GM12878 (cell line): ENCODE data around the gene ATP13A4. TPM values are rescaled to one million over a fixed set of nuclear protein-coding genes. Genes with fewer than 3 reads are reported as not detected.

Source experiments
- ATAC-seq: fragments of 200-7000 bp; cut with Tn5 transposase; 3 replicates; pipeline ENCODE4 v1.9.1; 2020; ENCODE audit warnings: mild to moderate bottlenecking, moderate library complexity
- BruUV-seq: library from RNA; stranded (reverse); fragments of 400-500 nt; replicated peaks from 2 replicates; lab custom pipeline; 2021; lab: Mats Ljungman, UMichigan
- CTCF ChIA-PET: fragments of 300-600 bp; sonication (Branson Sonifier 250); formaldehyde crosslinking; extraction: SDS; loops from one replicate; lab custom pipeline; 2021; ENCODE audit warnings: inconsistent platforms; lab: Yijun Ruan, JAX
- POLR2A ChIA-PET: fragments of 350-600 bp; formaldehyde crosslinking; extraction: SDS; loops from one replicate; lab custom pipeline; 2021; ENCODE audit warnings: inconsistent platforms; lab: Charles Lee
- RAD21 ChIA-PET: fragments of 300-600 bp; sonication (Branson Sonifier 250); formaldehyde crosslinking; loops from one replicate; lab custom pipeline; 2023; ENCODE audit warnings: antibody characterized with exemption; ENCODE audit not compliant: unreplicated experiment; lab: Charles Lee
- SMC1A ChIA-PET: fragments of 300-600 bp; sonication (Branson Sonifier 250); formaldehyde crosslinking; loops from one replicate; lab custom pipeline; 2023; ENCODE audit not compliant: unreplicated experiment, uncharacterized antibody; lab: Charles Lee
- DNase-seq: peaks from one replicate; pipeline ENCODE4 v3.0.0-alpha.2; 2011; ENCODE audit warnings: low read depth, low spot score
- FAIRE-seq: peaks from 3 replicates; lab custom pipeline; 2011; peaks lifted over from hg19 to GRCh38; lab: Jason Lieb, UNC
- H2AFZ ChIP-seq: 2 replicates; pipeline ENCODE4 v1.6.0; 2011; ENCODE audit warnings: low read depth, low read length, control low read depth; ENCODE audit not compliant: control insufficient read depth
- H3K27ac ChIP-seq: 2 replicates; pipeline ENCODE4 v1.5.1; 2011; ENCODE audit warnings: control low read depth; ENCODE audit not compliant: control insufficient read depth, insufficient read depth
- H3K27me3 ChIP-seq, 2 experiments: replicated peaks in 1 of 2; 2 replicates each; pipeline versions ENCODE4 v1.6.0 to v1.6.1; 2011; ENCODE audit warnings: low read length in 1 of 2; ENCODE audit not compliant: control insufficient read depth in 2 of 2, insufficient read depth in 2 of 2
- H3K36me3 ChIP-seq, 2 experiments: 2 replicates each; pipeline ENCODE4 v1.5.1; 2011; ENCODE audit warnings: low read length in 1 of 2; ENCODE audit not compliant: control insufficient read depth in 2 of 2, insufficient read depth in 2 of 2
- H3K4me1 ChIP-seq: 2 replicates; pipeline ENCODE4 v1.6.1; 2011; ENCODE audit warnings: mild to moderate bottlenecking, low read length, moderate library complexity, mixed read lengths; ENCODE audit not compliant: control insufficient read depth, insufficient read depth
- H3K4me2 ChIP-seq: 2 replicates; pipeline ENCODE4 v1.6.0; 2011; ENCODE audit warnings: control low read depth; ENCODE audit not compliant: control insufficient read depth, insufficient read depth
- H3K4me3 ChIP-seq: fragments of 200-600 bp; sonication (generic); 2 replicates; pipeline ENCODE4 v1.5.1; 2016
- H3K79me2 ChIP-seq: 2 replicates; pipeline ENCODE4 v1.6.0; 2011; ENCODE audit warnings: low read length; ENCODE audit not compliant: control insufficient read depth, insufficient read depth
- H3K9ac ChIP-seq: 2 replicates; pipeline ENCODE4 v1.8.0; 2011; ENCODE audit warnings: low read length, control low read depth, mixed read lengths; ENCODE audit not compliant: control insufficient read depth, insufficient read depth
- H3K9me3 ChIP-seq: replicated peaks from 3 replicates; pipeline ENCODE4 v1.5.1; 2011; ENCODE audit warnings: mild to moderate bottlenecking, low read length; ENCODE audit not compliant: control insufficient read depth, insufficient read depth
- H4K20me1 ChIP-seq: 2 replicates; pipeline ENCODE4 v1.6.0; 2011; ENCODE audit not compliant: control insufficient read depth, insufficient read depth
- CREB1 ChIP-seq: IDR thresholded peaks from 2 replicates; pipeline ENCODE4 v1.6.1; 2012; ENCODE audit warnings: low read depth, mild to moderate bottlenecking, inconsistent platforms
- FOS ChIP-seq: IDR thresholded peaks from 3 replicates; pipeline ENCODE4 v1.6.1; 2011; ENCODE audit warnings: borderline replicate concordance; ENCODE audit not compliant: insufficient read length; ENCODE audit errors: extremely low read depth
- HDAC2 ChIP-seq: fragments of 200-600 bp; sonication (generic); IDR thresholded peaks from 2 replicates; pipeline ENCODE4 v1.6.1; 2017
- IKZF1 ChIP-seq: fragments of 450-650 bp; conservative IDR thresholded peaks from 2 replicates; pipeline ENCODE4 v1.6.1; 2017; ENCODE audit warnings: antibody characterized with exemption, mild to moderate bottlenecking
- JUND ChIP-seq: IDR thresholded peaks from 2 replicates; pipeline ENCODE4 v1.6.1; 2012; ENCODE audit warnings: low read depth, mild to moderate bottlenecking, low read length, improper control_type of control experiment, moderate library complexity
- MYC ChIP-seq: IDR thresholded peaks from 2 replicates; pipeline ENCODE4 v1.6.1; 2011; ENCODE audit warnings: mild to moderate bottlenecking, low read length, moderate library complexity, inconsistent platforms; ENCODE audit not compliant: insufficient read depth, insufficient replicate concordance, insufficient read length, severe bottlenecking
- RBBP5 ChIP-seq: fragments of 200-600 bp; sonication (generic); conservative IDR thresholded peaks from 2 replicates; pipeline ENCODE4 v1.6.1; 2016
- SREBF1 ChIP-seq: IDR thresholded peaks from 2 replicates; pipeline ENCODE4 v1.6.1; 2012; ENCODE audit warnings: mild to moderate bottlenecking, low read length
- SUPT20H ChIP-seq: IDR thresholded peaks from 2 replicates; pipeline ENCODE4 v1.6.1; 2011; ENCODE audit warnings: low read depth, mild to moderate bottlenecking, low read length, moderate library complexity, borderline replicate concordance; ENCODE audit not compliant: control insufficient read depth
- SUZ12 ChIP-seq: fragments of 200-600 bp; sonication (generic); IDR thresholded peaks from one replicate; pipeline ENCODE4 v1.6.1; 2018; ENCODE audit warnings: antibody characterized with exemption, mild to moderate bottlenecking; ENCODE audit not compliant: unreplicated experiment
- USF1 ChIP-seq: IDR thresholded peaks from 2 replicates; pipeline ENCODE4 v1.6.1; 2011; ENCODE audit warnings: borderline replicate concordance, low read depth, mild to moderate bottlenecking, moderate library complexity, mixed read lengths, low read length; ENCODE audit not compliant: insufficient read depth; ENCODE audit errors: extremely low read length
- ZNF24 ChIP-seq: fragments of 450-650 bp; IDR thresholded peaks from 2 replicates; pipeline ENCODE4 v1.6.1; 2017; ENCODE audit warnings: antibody characterized with exemption, mild to moderate bottlenecking
- ZNF384 ChIP-seq: IDR thresholded peaks from 2 replicates; pipeline ENCODE4 v1.6.1; 2012; ENCODE audit warnings: low read depth, mild to moderate bottlenecking, low read length, improper control_type of control experiment, borderline replicate concordance
- WGBS: methylation state at CpG from one replicate; pipeline ENCODE4 v1.1.6; 2016; ENCODE audit warnings: low lambda C conversion rate; ENCODE audit not compliant: insufficient replicate concordance, insufficient coverage; ENCODE audit errors: missing lambda C conversion rate; 5-methylcytosine and 5-hydroxymethylcytosine counted together
- in situ Hi-C: fragments of 300-500 bp; cut with MboI; formaldehyde crosslinking; loops from 9 replicates; pipeline ENCODE4 v1.14.3; 2018; ENCODE audit warnings: mixed read lengths
- intact Hi-C: fragments of 100-400 bp; cut with micrococcal nuclease; formaldehyde crosslinking; loops from one replicate; pipeline ENCODE4 v1.14.2; 2022; ENCODE audit not compliant: unreplicated experiment
- polyA plus RNA-seq, 11 experiments: library from polyadenylated mRNA; depleted of rRNA in 4 of 11; unstranded in 6 of 11; stranded (reverse) in 5 of 11; fragments of >200 nt; fragmentation: Nextera tagmentation in 4 of 11; fragmentation: Illumina TruSeq in 1 of 11; extraction: Ambion mirVana in 4 of 11; extraction: Trizol in 1 of 11; gene quantifications; 1 replicate in 1 of 11; 2 replicates in 10 of 11; pipeline versions ENCODE4 v1.2.1 to v1.2.3, GENCODE V29; 2011 to 2016; ENCODE audit warnings: inconsistent platforms in 2 of 11, missing spikeins in 2 of 11, low read depth in 1 of 11
- total RNA-seq, 4 experiments: library from RNA; depleted of rRNA in 3 of 4; stranded (reverse); fragments of >200 nt in 3 of 4; fragmentation: Illumina TruSeq in 1 of 4; extraction: Trizol in 1 of 4; gene quantifications; 2 replicates each; pipeline versions ENCODE4 v1.2.1 to v1.2.3, GENCODE V29; 2013 to 2021
- TF ChIP-seq, protein P1 (sequence below): fragments of 450-650 bp; IDR thresholded peaks from 2 replicates; pipeline ENCODE4 v1.6.1; 2017; ENCODE audit warnings: low read depth, mild to moderate bottlenecking, moderate library complexity
- TF ChIP-seq, protein P2 (sequence below): fragments of 450-650 bp; IDR thresholded peaks from 2 replicates; pipeline ENCODE4 v1.6.1; 2016; ENCODE audit warnings: mild to moderate bottlenecking, moderate library complexity, borderline replicate concordance

ATP13A4 gene
- total and polyA plus RNA-seq, 10 of the 15 experiments (the other 5 are each of a cell fraction or from before 2014, with no cell fraction given): 0.29 to 1.7 (median 1.0) TPM; not detected in 1

- Histone ChIP-seq H3K4me1 (no peaks in the 10 kb centered on the region), H3K4me3 (no peak overlapping the region), H3K4me2 (no peak overlapping the region), H3K9me3 (no peaks in the 10 kb centered on the region), H4K20me1 (no peaks in the 10 kb centered on the region), H3K9ac (no peak overlapping the region), H3K27ac (no peak overlapping the region), H2AFZ (no peak overlapping the region), H3K27me3 (no peaks in the 10 kb centered on the region), H3K36me3 (no peaks in the 10 kb centered on the region), H3K79me2 (no peaks in the 10 kb centered on the region)
- WGBS: 49% methylated on average over 4 of the region's 4 CpGs
- ChIA-PET RAD21 (no interaction called here), SMC1A (interaction anchor here (1.1 to 1.3 kb wide), 3 partner anchors 9 to 27 kb away, joined by 3 to 6 read pairs (median 3); no protein-coding TSS in a partner anchor), POLR2A (no interaction called here), CTCF (no interaction called here)
- in situ Hi-C loops: no loop called here
- TF ChIP-seq FOS (no peak), IKZF1 (no peak), HDAC2 (no peak), CREB1 (no peak), MYC (no peak), JUND (no peak), ZNF24 (no peak), SUPT20H (no peak), RBBP5 (no peak), SREBF1 (no peak), ZNF384 (no peak), USF1 (no peak), SUZ12 (no peak)
- TF ChIP-seq, protein P1, sequence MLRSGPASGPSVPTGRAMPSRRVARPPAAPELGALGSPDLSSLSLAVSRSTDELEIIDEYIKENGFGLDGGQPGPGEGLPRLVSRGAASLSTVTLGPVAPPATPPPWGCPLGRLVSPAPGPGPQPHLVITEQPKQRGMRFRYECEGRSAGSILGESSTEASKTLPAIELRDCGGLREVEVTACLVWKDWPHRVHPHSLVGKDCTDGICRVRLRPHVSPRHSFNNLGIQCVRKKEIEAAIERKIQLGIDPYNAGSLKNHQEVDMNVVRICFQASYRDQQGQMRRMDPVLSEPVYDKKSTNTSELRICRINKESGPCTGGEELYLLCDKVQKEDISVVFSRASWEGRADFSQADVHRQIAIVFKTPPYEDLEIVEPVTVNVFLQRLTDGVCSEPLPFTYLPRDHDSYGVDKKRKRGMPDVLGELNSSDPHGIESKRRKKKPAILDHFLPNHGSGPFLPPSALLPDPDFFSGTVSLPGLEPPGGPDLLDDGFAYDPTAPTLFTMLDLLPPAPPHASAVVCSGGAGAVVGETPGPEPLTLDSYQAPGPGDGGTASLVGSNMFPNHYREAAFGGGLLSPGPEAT: no peak
- TF ChIP-seq, protein P2, sequence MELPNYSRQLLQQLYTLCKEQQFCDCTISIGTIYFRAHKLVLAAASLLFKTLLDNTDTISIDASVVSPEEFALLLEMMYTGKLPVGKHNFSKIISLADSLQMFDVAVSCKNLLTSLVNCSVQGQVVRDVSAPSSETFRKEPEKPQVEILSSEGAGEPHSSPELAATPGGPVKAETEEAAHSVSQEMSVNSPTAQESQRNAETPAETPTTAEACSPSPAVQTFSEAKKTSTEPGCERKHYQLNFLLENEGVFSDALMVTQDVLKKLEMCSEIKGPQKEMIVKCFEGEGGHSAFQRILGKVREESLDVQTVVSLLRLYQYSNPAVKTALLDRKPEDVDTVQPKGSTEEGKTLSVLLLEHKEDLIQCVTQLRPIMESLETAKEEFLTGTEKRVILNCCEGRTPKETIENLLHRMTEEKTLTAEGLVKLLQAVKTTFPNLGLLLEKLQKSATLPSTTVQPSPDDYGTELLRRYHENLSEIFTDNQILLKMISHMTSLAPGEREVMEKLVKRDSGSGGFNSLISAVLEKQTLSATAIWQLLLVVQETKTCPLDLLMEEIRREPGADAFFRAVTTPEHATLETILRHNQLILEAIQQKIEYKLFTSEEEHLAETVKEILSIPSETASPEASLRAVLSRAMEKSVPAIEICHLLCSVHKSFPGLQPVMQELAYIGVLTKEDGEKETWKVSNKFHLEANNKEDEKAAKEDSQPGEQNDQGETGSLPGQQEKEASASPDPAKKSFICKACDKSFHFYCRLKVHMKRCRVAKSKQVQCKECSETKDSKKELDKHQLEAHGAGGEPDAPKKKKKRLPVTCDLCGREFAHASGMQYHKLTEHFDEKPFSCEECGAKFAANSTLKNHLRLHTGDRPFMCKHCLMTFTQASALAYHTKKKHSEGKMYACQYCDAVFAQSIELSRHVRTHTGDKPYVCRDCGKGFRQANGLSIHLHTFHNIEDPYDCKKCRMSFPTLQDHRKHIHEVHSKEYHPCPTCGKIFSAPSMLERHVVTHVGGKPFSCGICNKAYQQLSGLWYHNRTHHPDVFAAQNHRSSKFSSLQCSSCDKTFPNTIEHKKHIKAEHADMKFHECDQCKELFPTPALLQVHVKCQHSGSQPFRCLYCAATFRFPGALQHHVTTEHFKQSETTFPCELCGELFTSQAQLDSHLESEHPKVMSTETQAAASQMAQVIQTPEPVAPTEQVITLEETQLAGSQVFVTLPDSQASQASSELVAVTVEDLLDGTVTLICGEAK: no peak
- ATAC-seq (no peak), FAIRE-seq (no peak), DNase-seq (no peak)
- BruUV-seq: no TSS peak
- intact Hi-C loops: no loop called here
These were observed 64.1 kb downstream of the ATP13A4 start for GRCh38 chr3:193490580-193490979.
